Bronchial epithelial cell (primary cell): ENCODE data around the gene CHST10. TPM values are rescaled to one million over a fixed set of nuclear protein-coding genes. Genes with fewer than 3 reads are reported as not detected.

Experiments used
- DNase-seq: peaks from one replicate; pipeline ENCODE4 v3.0.0-alpha.2; 2010; ENCODE audit warnings: low read depth
- FAIRE-seq: peaks from 2 replicates; lab custom pipeline; 2011; peaks lifted over from hg19 to GRCh38; lab: Jason Lieb, UNC
- H3K27me3 ChIP-seq: 2 replicates; pipeline ENCODE4 v1.5.1; 2011; ENCODE audit warnings: low read length; ENCODE audit not compliant: control insufficient read depth, insufficient read depth
- H3K36me3 ChIP-seq: 2 replicates; pipeline ENCODE4 v1.5.1; 2011; ENCODE audit warnings: low read length; ENCODE audit not compliant: control insufficient read depth, insufficient read depth
- H3K4me3 ChIP-seq: 2 replicates; pipeline ENCODE4 v1.5.1; 2011; ENCODE audit warnings: mild to moderate bottlenecking, low read depth, low read length, control low read depth
- total RNA-seq: library from RNA; depleted of rRNA; stranded (reverse); fragments of >200 nt; gene quantifications from 2 replicates; pipeline ENCODE4 v1.2.1, GENCODE V29; 2014
- TF ChIP-seq, protein P1 (sequence below): IDR thresholded peaks from 2 replicates; pipeline ENCODE4 v1.5.1; 2011; ENCODE audit warnings: mild to moderate bottlenecking, moderate library complexity, low read length, control low read depth, inconsistent platforms; ENCODE audit not compliant: insufficient read depth, severe bottlenecking

CHST10 gene
- total RNA-seq, 1 donor from 2014 or later = 2.6 TPM

- TF ChIP-seq, protein P1, sequence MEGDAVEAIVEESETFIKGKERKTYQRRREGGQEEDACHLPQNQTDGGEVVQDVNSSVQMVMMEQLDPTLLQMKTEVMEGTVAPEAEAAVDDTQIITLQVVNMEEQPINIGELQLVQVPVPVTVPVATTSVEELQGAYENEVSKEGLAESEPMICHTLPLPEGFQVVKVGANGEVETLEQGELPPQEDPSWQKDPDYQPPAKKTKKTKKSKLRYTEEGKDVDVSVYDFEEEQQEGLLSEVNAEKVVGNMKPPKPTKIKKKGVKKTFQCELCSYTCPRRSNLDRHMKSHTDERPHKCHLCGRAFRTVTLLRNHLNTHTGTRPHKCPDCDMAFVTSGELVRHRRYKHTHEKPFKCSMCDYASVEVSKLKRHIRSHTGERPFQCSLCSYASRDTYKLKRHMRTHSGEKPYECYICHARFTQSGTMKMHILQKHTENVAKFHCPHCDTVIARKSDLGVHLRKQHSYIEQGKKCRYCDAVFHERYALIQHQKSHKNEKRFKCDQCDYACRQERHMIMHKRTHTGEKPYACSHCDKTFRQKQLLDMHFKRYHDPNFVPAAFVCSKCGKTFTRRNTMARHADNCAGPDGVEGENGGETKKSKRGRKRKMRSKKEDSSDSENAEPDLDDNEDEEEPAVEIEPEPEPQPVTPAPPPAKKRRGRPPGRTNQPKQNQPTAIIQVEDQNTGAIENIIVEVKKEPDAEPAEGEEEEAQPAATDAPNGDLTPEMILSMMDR = no peak
- Histone ChIP-seq H3K27me3 (no peaks in the 10 kb centered on the region), H3K36me3 (no peaks in the 10 kb centered on the region), H3K4me3 (no peak overlapping the region)
- no peak for DNase-seq
- FAIRE-seq = no peak
These were observed 16.2 kb downstream of the CHST10 start for GRCh38 chr2:100401268-100401667.

GRCh38 chr2:100399714-100400113, 17.8 kb downstream of the CHST10 start:
- DNase-seq (no peak), FAIRE-seq (no peak)
- no peak overlapping the region for H3K4me3 ChIP-seq
- TF ChIP-seq, protein P1 = no peak
- H3K27me3 ChIP-seq = no peaks in the 10 kb centered on the region
- no peaks in the 10 kb centered on the region for H3K36me3 ChIP-seq

DNA sequence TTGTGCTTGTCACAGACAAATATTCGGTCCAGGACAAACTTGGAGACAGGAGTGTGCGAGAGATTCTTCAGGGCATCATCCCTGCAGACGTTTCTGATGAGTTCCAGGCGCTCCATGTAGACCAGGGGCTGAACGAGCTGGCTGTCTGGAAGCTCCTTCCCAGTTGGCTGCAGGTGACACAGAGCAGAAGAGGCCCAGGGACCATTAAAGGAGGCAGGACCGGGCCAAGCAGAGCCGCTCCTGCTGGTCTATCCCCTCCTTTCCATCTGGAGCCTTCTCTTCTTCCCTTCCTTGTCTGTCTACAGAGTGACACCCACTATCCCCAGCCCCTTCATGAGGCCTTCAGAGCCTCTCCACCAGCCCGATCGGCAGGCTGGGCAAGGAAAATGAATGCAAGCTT, 19.5 kb downstream of the CHST10 start:
- TF ChIP-seq, protein P1 = no peak
- Histone ChIP-seq H3K27me3 (no peaks in the 10 kb centered on the region), H3K36me3 (no peaks in the 10 kb centered on the region), H3K4me3 (no peak overlapping the region)
- FAIRE-seq = no peak
- no peak for DNase-seq

DNA sequence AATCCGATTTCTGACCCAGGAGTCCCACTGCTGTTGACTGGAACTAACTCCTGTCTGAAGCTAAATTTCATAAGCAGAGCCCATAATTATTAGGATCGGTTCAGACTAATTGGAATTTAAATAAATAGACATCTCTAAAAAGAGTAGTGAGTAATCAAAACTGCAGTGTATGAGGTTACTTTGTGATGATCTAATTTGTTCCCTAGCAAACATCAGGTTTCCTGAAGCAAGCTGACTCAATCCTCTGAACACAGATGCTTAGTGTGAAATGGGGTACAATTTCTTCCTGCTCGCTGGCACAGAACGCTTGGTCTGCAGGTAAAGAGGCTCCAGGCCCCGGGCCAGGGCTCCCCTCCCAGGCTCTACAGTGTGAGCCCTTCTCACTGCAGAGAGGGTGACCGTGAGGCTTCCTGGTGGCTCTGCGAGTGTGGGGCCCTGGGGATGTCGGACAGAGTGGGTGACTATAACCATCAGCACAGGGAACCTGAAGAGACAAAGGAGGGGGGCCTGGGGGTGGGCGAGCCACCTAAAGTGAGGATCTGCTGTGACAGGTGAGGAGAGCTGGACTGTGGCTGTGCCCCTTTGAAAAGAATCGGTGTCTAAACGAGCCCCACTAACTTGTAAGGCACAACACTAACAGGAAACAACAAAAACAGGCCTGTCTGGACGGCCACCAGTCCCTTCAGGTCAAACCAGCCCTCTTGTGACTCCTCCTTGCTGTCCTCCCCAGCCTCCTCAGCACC, 20.2 kb downstream of the CHST10 start:
- no peak for FAIRE-seq
- peak; percentile 77 for DNase-seq
- TF ChIP-seq, protein P1 = no peak
- no peaks in the 10 kb centered on the region for H3K27me3 ChIP-seq
- no peak overlapping the region for H3K4me3 ChIP-seq
- no peaks in the 10 kb centered on the region for H3K36me3 ChIP-seq

DNA sequence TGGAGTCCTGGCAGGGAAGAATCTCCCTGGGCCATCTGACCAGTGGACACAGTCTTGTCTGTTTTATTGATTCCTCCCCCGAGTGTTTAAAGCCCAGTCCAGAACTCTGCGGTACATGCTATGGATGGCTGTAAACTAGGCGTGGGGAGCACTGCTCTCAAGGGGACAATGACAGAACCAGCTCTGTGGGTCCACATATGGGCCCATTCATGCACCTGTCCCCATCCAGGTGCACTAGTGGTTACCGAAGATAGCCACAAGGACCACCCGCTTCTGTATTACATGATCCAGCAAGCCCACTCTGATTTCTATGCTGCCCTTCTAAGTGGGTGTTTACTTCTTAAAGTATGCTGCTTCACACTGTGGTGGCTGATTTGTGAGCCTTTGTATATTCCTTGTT, 21.0 kb downstream of the CHST10 start:
- DNase-seq = no peak
- H3K27me3 ChIP-seq = no peaks in the 10 kb centered on the region
- no peak for FAIRE-seq
- H3K4me3 ChIP-seq = no peak overlapping the region
- TF ChIP-seq, protein P1 = no peak
- no peaks in the 10 kb centered on the region for H3K36me3 ChIP-seq
